ENCODE results near the gene USP48. TPM values are rescaled to one million over a fixed set of nuclear protein-coding genes. Genes with fewer than 3 reads are reported as not detected.

USP48 gene
- total RNA-seq, 4 donors from 2014 or later = 39.2 to 83.1 (median 51.5) TPM

DNA sequence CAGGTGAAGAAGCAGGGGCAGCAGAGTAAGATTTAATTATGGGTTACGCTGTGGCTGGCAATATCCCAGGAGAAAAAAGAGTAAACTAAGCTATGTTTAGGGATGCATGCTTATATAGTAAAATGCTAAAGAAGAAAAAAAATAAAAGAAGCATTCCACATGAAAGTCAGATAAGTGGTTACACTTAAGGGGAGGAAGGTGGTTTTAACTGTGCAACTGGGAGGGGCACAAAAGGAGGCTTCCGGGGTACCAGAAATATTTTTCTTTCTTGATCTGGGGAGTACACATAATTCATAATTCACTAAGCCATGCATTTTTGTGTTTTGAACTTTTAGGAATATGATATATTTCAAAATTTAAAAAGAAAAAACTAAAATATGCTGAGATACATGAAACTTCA is 39.5 kb downstream of the USP48 start:
- Histone ChIP-seq H3K36me3 (peaks cover 0 to 90% of the 10 kb centered on the region in 2 donors), H3K27me3 (no peaks in the 10 kb centered on the region), H3K27ac (no peak overlapping the region), H3K4me3 (no peak overlapping the region), H3K4me1 (peaks cover 0 to 7% (median 0%) of the 10 kb centered on the region in 3 donors), H3K9me3 (no peaks in the 10 kb centered on the region)
- no peak for ATAC-seq
- WGBS, 2 donors (ENCODE audit: low coverage in 1 of 2) = 91 to 96% methylated on average over 2 of the region's 2 CpGs
- TF ChIP-seq POLR2A (IDR thresholded peaks at IDR 0.05) = no peak

DNA sequence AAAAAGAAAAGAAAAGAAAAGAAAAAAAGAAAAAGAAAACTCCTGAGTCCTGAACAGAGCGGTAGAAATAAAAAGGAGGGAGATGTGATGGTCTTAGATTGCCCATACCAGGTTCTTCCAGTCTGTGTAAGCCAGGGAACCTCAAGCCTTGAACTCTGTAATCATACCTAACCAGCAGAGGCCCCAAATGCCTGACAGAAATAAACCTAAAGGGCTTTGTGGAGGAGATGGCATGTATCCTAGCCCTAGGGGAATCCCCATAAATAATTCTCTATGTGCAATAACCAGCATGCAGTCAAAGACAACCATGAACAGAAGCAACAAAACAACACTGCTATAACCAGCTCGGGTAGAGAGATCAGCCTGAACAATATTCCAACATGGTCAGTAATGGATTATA is 40.4 kb downstream of the USP48 start:
- H3K36me3 ChIP-seq = peaks cover 0 to 90% of the 10 kb centered on the region in 2 donors
- no peak for ATAC-seq
- no peak overlapping the region for H3K4me3 ChIP-seq
- H3K9me3 ChIP-seq = no peaks in the 10 kb centered on the region
- TF ChIP-seq EP300 (IDR thresholded peaks at IDR 0.05) (no peak), POLR2AphosphoS5 (IDR thresholded peaks at IDR 0.05) (no peak), POLR2A (IDR thresholded peaks at IDR 0.05) (no peak)
- TF ChIP-seq, protein P1, sequence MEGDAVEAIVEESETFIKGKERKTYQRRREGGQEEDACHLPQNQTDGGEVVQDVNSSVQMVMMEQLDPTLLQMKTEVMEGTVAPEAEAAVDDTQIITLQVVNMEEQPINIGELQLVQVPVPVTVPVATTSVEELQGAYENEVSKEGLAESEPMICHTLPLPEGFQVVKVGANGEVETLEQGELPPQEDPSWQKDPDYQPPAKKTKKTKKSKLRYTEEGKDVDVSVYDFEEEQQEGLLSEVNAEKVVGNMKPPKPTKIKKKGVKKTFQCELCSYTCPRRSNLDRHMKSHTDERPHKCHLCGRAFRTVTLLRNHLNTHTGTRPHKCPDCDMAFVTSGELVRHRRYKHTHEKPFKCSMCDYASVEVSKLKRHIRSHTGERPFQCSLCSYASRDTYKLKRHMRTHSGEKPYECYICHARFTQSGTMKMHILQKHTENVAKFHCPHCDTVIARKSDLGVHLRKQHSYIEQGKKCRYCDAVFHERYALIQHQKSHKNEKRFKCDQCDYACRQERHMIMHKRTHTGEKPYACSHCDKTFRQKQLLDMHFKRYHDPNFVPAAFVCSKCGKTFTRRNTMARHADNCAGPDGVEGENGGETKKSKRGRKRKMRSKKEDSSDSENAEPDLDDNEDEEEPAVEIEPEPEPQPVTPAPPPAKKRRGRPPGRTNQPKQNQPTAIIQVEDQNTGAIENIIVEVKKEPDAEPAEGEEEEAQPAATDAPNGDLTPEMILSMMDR (IDR thresholded peaks at IDR 0.05) = no peak
- WGBS, 2 donors (ENCODE audit: low coverage in 1 of 2) = 87 to 94% methylated on average over 1 to 2 of the region's 2 CpGs
- H3K4me1 ChIP-seq = peaks cover 0 to 7% (median 0%) of the 10 kb centered on the region in 3 donors
- no peak overlapping the region for H3K27ac ChIP-seq
- H3K27me3 ChIP-seq = no peaks in the 10 kb centered on the region

DNA sequence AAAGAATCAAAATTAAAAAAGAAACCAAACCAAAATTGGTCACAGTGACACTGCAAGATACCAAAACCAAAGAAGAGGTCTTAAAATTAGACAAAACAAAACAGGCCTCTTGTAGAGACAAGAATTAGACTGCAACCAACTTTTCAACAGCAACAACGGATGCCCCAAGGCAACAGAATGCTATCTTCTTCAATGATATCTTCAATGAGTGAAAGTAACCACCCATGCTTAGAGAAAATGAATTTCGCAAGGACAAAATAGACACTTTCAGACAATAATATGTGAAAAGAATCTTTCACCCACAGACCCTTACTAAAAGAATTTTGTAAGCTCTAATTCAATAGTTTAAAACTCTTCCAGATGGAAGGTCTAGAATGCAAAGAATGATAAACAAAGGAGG is 41.7 kb downstream of the USP48 start:
- H3K9me3 ChIP-seq = no peaks in the 10 kb centered on the region
- H3K4me3 ChIP-seq = no peak overlapping the region
- ATAC-seq = no peak
- WGBS, 2 donors (ENCODE audit: low coverage in 1 of 2) = 88 to 93% methylated on average over 2 of the region's 2 CpGs
- no peak overlapping the region for H3K27ac ChIP-seq
- peaks cover 0 to 7% (median 0%) of the 10 kb centered on the region in 3 donors for H3K4me1 ChIP-seq
- H3K36me3 ChIP-seq = peaks cover 0 to 85% of the 10 kb centered on the region in 2 donors
- no peak for TF ChIP-seq POLR2AphosphoS5 (IDR thresholded peaks at IDR 0.05)
- TF ChIP-seq POLR2A (IDR thresholded peaks at IDR 0.05) = no peak
- no peak for TF ChIP-seq EP300 (IDR thresholded peaks at IDR 0.05)
- H3K27me3 ChIP-seq = no peaks in the 10 kb centered on the region

GRCh38 chr1:21736876-21737275 is 46.1 kb downstream of the USP48 start:
- ATAC-seq = no peak
- 41 to 58% methylated on average over 9 of the region's 9 CpGs for WGBS, 2 donors (ENCODE audit: low coverage in 1 of 2)
- no peak overlapping the region for H3K4me3 ChIP-seq
- H3K27ac ChIP-seq = no peak overlapping the region
- TF ChIP-seq EP300 (IDR thresholded peaks at IDR 0.05) = no peak
- no peak for TF ChIP-seq POLR2AphosphoS5 (IDR thresholded peaks at IDR 0.05)
- no peak for TF ChIP-seq POLR2A (IDR thresholded peaks at IDR 0.05)
- TF ChIP-seq, protein P1 (IDR thresholded peaks at IDR 0.05) = no peak
- no peaks in the 10 kb centered on the region for H3K9me3 ChIP-seq
- H3K4me1 ChIP-seq = peaks cover 0 to 7% (median 0%) of the 10 kb centered on the region in 3 donors
- H3K36me3 ChIP-seq = peaks cover 6 to 88% of the 10 kb centered on the region in 2 donors
- no peaks in the 10 kb centered on the region for H3K27me3 ChIP-seq

DNA sequence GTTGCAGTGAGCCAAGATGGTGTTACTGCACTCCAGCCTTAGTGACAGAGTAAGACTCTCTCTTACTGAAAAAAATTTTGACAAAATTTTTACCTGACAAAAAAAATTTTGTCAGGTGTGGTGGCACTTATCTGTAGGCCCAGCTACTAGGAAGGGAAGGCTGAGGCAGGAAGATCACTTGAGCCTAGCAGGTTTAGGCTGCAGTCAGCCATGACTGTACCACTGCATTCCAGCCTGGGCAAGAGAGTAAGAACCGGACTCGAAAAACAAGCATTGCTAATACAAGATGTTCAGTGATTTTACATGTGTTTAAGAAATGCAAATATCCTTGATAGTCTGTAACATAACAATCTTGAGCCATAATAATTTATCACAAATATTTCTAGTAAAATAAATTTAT is 46.9 kb downstream of the USP48 start:
- H3K36me3 ChIP-seq = peaks cover 6 to 89% of the 10 kb centered on the region in 2 donors
- TF ChIP-seq POLR2A (IDR thresholded peaks at IDR 0.05) = no peak
- TF ChIP-seq, protein P1 (IDR thresholded peaks at IDR 0.05) = no peak
- no peak for TF ChIP-seq POLR2AphosphoS5 (IDR thresholded peaks at IDR 0.05)
- TF ChIP-seq EP300 (IDR thresholded peaks at IDR 0.05) = no peak
- H3K4me3 ChIP-seq = no peak overlapping the region
- H3K9me3 ChIP-seq = no peaks in the 10 kb centered on the region
- ATAC-seq = no peak
- WGBS, 2 donors (ENCODE audit: low coverage in 1 of 2) = 60 to 89% methylated on average over 1 to 2 of the region's 2 CpGs
- no peak overlapping the region for H3K27ac ChIP-seq
- H3K4me1 ChIP-seq = peaks cover 0 to under 1% (median 0%) of the 10 kb centered on the region in 3 donors
- H3K27me3 ChIP-seq = no peaks in the 10 kb centered on the region

DNA sequence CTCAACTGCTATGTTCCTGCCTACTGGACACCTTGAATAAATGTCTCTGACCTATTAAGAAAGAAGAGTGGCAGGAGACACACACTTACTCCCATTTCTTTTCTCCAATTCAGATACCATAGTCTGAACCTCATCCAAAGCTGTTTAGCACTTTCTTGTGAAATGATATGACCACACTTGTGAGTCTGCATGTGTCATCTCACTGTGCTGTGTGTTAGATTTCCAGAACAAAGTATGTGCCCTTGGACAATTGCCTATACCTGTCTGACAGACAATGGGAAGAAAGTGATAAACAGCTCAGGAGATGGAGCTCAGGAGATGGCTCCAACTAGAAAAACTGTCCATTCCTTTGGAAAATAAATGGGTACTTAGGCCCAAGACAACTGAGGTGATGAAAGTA is 48.4 kb downstream of the USP48 start:
- no peak for TF ChIP-seq POLR2AphosphoS5 (IDR thresholded peaks at IDR 0.05)
- TF ChIP-seq POLR2A (IDR thresholded peaks at IDR 0.05) = no peak
- TF ChIP-seq, protein P1 (IDR thresholded peaks at IDR 0.05) = no peak
- no peak for TF ChIP-seq EP300 (IDR thresholded peaks at IDR 0.05)
- no peak overlapping the region for H3K4me3 ChIP-seq
- ATAC-seq = no peak
- no peaks in the 10 kb centered on the region for H3K9me3 ChIP-seq
- peaks cover 6 to 91% of the 10 kb centered on the region in 2 donors for H3K36me3 ChIP-seq
- H3K27me3 ChIP-seq = no peaks in the 10 kb centered on the region
- H3K27ac ChIP-seq = no peak overlapping the region
- H3K4me1 ChIP-seq = no peaks in the 10 kb centered on the region
